K562 (cell line): ENCODE data around the gene REEP6. TPM values are rescaled to one million over a fixed set of nuclear protein-coding genes. Genes with fewer than 3 reads are reported as not detected.

Experiments used
- ATAC-seq: fragments of 200-7000 bp; cut with Tn5 transposase; 3 replicates; pipeline ENCODE4 v1.9.1; 2020; ENCODE audit warnings: moderate library complexity
- BruUV-seq: library from RNA; stranded (reverse); fragments of 400-500 nt; replicated peaks from 2 replicates; lab custom pipeline; 2021; lab: Mats Ljungman, UMichigan
- CTCF ChIA-PET: fragments of 300-600 bp; formaldehyde crosslinking; extraction: SDS; loops from one replicate; lab custom pipeline; 2021; ENCODE audit warnings: low intra/inter-chr PET ratio; lab: Yijun Ruan, JAX
- POLR2A ChIA-PET: fragments of 300-600, 350-650 bp; sonication (Branson Sonifier 250); formaldehyde crosslinking; extraction: SDS; loops from one replicate; lab custom pipeline; 2021; ENCODE audit warnings: antibody characterized with exemption, inconsistent platforms; lab: Yijun Ruan, JAX
- DNase-seq, 4 experiments: peaks; one replicate each; pipeline versions ENCODE4 v3.0.0 to v3.0.0-alpha.2; 2011 to 2018; ENCODE audit warnings: low spot score in 3 of 4, mixed read lengths in 3 of 4; ENCODE audit errors: extremely low read depth in 1 of 4
- FAIRE-seq: peaks from 2 replicates; lab custom pipeline; 2011; peaks lifted over from hg19 to GRCh38; lab: Jason Lieb, UNC
- H2AFZ ChIP-seq: 2 replicates; pipeline ENCODE4 v1.6.0; 2011; ENCODE audit warnings: low read depth, low read length, control low read depth, inconsistent platforms
- H3K27ac ChIP-seq: fragments of 200-600 bp; 3 replicates; pipeline ENCODE4 v1.8.0; 2011; ENCODE audit warnings: low read depth, mild to moderate bottlenecking, control low read depth, inconsistent platforms, low read length, moderate library complexity, mixed read lengths; ENCODE audit errors: extremely low read depth
- H3K27me3 ChIP-seq, 2 experiments: fragments of 300-600 bp in 1 of 2; 2 replicates in 1 of 2; 3 replicates in 1 of 2; pipeline versions ENCODE4 v1.6.0 to v1.8.0; 2011; ENCODE audit warnings: inconsistent platforms in 2 of 2, low read length in 2 of 2, mild to moderate bottlenecking in 1 of 2, mixed read lengths in 1 of 2, moderate library complexity in 1 of 2; ENCODE audit not compliant: control insufficient read depth in 2 of 2, insufficient read depth in 2 of 2
- H3K36me3 ChIP-seq: fragments of 300-600 bp; 3 replicates; pipeline ENCODE4 v1.8.0; 2011; ENCODE audit warnings: mild to moderate bottlenecking, low read length, inconsistent platforms; ENCODE audit not compliant: control insufficient read depth, insufficient read depth
- H3K4me1 ChIP-seq, 2 experiments: fragments of 200-600 bp in 1 of 2; replicated peaks in 1 of 2; 2 replicates in 1 of 2; 3 replicates in 1 of 2; pipeline versions ENCODE4 v1.5.1 to v1.8.0; 2011; ENCODE audit warnings: inconsistent platforms in 2 of 2, low read length in 2 of 2, mild to moderate bottlenecking in 1 of 2, mixed read lengths in 1 of 2, moderate library complexity in 1 of 2; ENCODE audit not compliant: control insufficient read depth in 2 of 2, insufficient read depth in 2 of 2
- H3K4me2 ChIP-seq: 2 replicates; pipeline ENCODE4 v1.6.1; 2011; ENCODE audit warnings: low read length, control low read depth, inconsistent platforms, mixed read lengths; ENCODE audit not compliant: insufficient read depth
- H3K4me3 ChIP-seq: fragments of 200-600 bp; sonication (generic), shearing (Covaris generic); 2 replicates; pipeline ENCODE4 v1.5.1; 2016; ENCODE audit warnings: control low read depth, inconsistent platforms
- H3K79me2 ChIP-seq: fragments of 200-600 bp; 3 replicates; pipeline ENCODE4 v1.8.0; 2011; ENCODE audit warnings: low read length, inconsistent platforms; ENCODE audit not compliant: control insufficient read depth, insufficient read depth
- H3K9ac ChIP-seq, 2 experiments: 2 replicates each; pipeline versions ENCODE4 v1.6.0 to v1.6.1; 2011; ENCODE audit warnings: low read depth in 2 of 2, low read length in 2 of 2, control low read depth in 1 of 2, inconsistent platforms in 1 of 2, mild to moderate bottlenecking in 1 of 2, mixed read lengths in 1 of 2; ENCODE audit not compliant: insufficient read depth in 1 of 2
- H3K9me1 ChIP-seq: one replicate; pipeline ENCODE4 v1.6.0; 2011; ENCODE audit warnings: inconsistent platforms, mild to moderate bottlenecking, low read length, moderate library complexity; ENCODE audit not compliant: control insufficient read depth, insufficient read depth
- H3K9me3 ChIP-seq: replicated peaks from 2 replicates; pipeline ENCODE4 v1.5.1; 2011; ENCODE audit warnings: low read depth, low read length, inconsistent platforms; ENCODE audit not compliant: control insufficient read depth, insufficient read depth
- H4K20me1 ChIP-seq: replicated peaks from 2 replicates; pipeline ENCODE4 v1.6.1; 2011; ENCODE audit warnings: low read length, inconsistent platforms, mixed read lengths; ENCODE audit not compliant: control insufficient read depth, insufficient read depth
- CBFB ChIP-seq: sonication (generic); formaldehyde crosslinking; IDR thresholded peaks from 2 replicates; pipeline ENCODE4 v1.4.0; 2020; ENCODE audit warnings: mild to moderate bottlenecking, missing genetic modification reagents
- CTCF ChIP-seq, 3 experiments: IDR thresholded peaks in 2 of 3; conservative IDR thresholded peaks in 1 of 3; 2 replicates each; pipeline ENCODE4 v1.5.1; 2011 to 2012; ENCODE audit warnings: low read length in 3 of 3, mild to moderate bottlenecking in 3 of 3, control low read depth in 2 of 3, improper control_type of control experiment in 1 of 3, inconsistent platforms in 1 of 3, low read depth in 1 of 3, mixed read lengths in 1 of 3, moderate library complexity in 1 of 3; ENCODE audit not compliant: insufficient read depth in 2 of 3
- E2F6 ChIP-seq, 2 experiments: IDR thresholded peaks; 2 replicates each; pipeline ENCODE4 v1.6.1; 2011; ENCODE audit warnings: borderline replicate concordance in 1 of 2, control low read depth in 1 of 2, low read depth in 1 of 2, low read length in 1 of 2, mild to moderate bottlenecking in 1 of 2, mixed read lengths in 1 of 2, moderate library complexity in 1 of 2; ENCODE audit not compliant: insufficient read depth in 1 of 2, insufficient read length in 1 of 2, poor library complexity in 1 of 2, severe bottlenecking in 1 of 2; ENCODE audit errors: extremely low read depth in 1 of 2
- HDAC1 ChIP-seq, 2 experiments: fragments of 450-650 bp; IDR thresholded peaks; 2 replicates each; pipeline ENCODE4 v1.6.1; 2016 to 2017; ENCODE audit warnings: inconsistent platforms in 1 of 2, mild to moderate bottlenecking in 1 of 2, moderate library complexity in 1 of 2
- HMGN3 ChIP-seq: IDR thresholded peaks from 2 replicates; pipeline ENCODE4 v1.6.1; 2011; ENCODE audit warnings: borderline replicate concordance, low read depth, mild to moderate bottlenecking, mixed read lengths, low read length; ENCODE audit not compliant: insufficient read length; ENCODE audit errors: extremely low read depth
- MAX ChIP-seq: sonication (generic); formaldehyde crosslinking; IDR thresholded peaks from 2 replicates; pipeline ENCODE4 v1.9.0; 2022; ENCODE audit warnings: mild to moderate bottlenecking, missing genetic modification reagents
- POLR2H ChIP-seq: IDR thresholded peaks from 2 replicates; pipeline ENCODE4 v1.6.1; 2016; ENCODE audit warnings: missing genetic modification characterization, low read depth, mild to moderate bottlenecking, control low read depth, missing compliant biosample characterization, moderate library complexity
- PTRF ChIP-seq: fragments of 450-650 bp; IDR thresholded peaks from 2 replicates; pipeline ENCODE4 v1.6.1; 2016; ENCODE audit warnings: mild to moderate bottlenecking, missing genetic modification characterization, missing compliant biosample characterization
- SP2 ChIP-seq: IDR thresholded peaks from 2 replicates; pipeline ENCODE4 v1.6.1; 2011; ENCODE audit warnings: mild to moderate bottlenecking, low read depth, low read length, moderate library complexity; ENCODE audit not compliant: poor library complexity, severe bottlenecking; ENCODE audit errors: extremely low read depth
- TARDBP ChIP-seq: fragments of 450-650 bp; IDR thresholded peaks from 2 replicates; pipeline ENCODE4 v1.6.1; 2016
- TBP ChIP-seq: optimal IDR thresholded peaks from 2 replicates; pipeline ENCODE3; 2011; ENCODE audit warnings: low read depth, low read length, improper control_type of control experiment
- TFAP4 ChIP-seq: sonication (generic); formaldehyde crosslinking; IDR thresholded peaks from 2 replicates; pipeline ENCODE4 v1.8.0; 2022; ENCODE audit warnings: missing genetic modification reagents, mild to moderate bottlenecking, moderate library complexity, borderline replicate concordance
- TGIF2 ChIP-seq: sonication (generic); formaldehyde crosslinking; IDR thresholded peaks from 2 replicates; pipeline ENCODE4 v1.8.1; 2022; ENCODE audit warnings: mild to moderate bottlenecking, missing genetic modification reagents, moderate library complexity
- XRCC3 ChIP-seq: fragments of 450-650 bp; IDR thresholded peaks from 2 replicates; pipeline ENCODE4 v1.6.1; 2017; ENCODE audit warnings: mild to moderate bottlenecking, moderate library complexity
- ZBTB7A ChIP-seq: IDR thresholded peaks from 2 replicates; pipeline ENCODE4 v1.6.1; 2011; ENCODE audit warnings: low read depth, mild to moderate bottlenecking, low read length, moderate library complexity, borderline replicate concordance; ENCODE audit not compliant: control insufficient read depth
- ZNF445 ChIP-seq: fragments of 250-450 bp; sonication (Bioruptor Pico); IDR thresholded peaks from 2 replicates; pipeline ENCODE4 v1.4.0; 2020; ENCODE audit warnings: low read depth, mild to moderate bottlenecking, moderate library complexity
- WGBS: fragments of 100-300 bp; shearing (Covaris generic); methylation state at CpG from one replicate; pipeline ENCODE4 v1.1.6; 2016; ENCODE audit warnings: low coverage, mixed read lengths; ENCODE audit not compliant: insufficient coverage; ENCODE audit errors: missing lambda C conversion rate; 5-methylcytosine and 5-hydroxymethylcytosine counted together
- in situ Hi-C: fragments of 300-500 bp; cut with MboI; formaldehyde crosslinking; loops from 4 replicates; pipeline ENCODE4 v1.15.0; 2018; ENCODE audit warnings: inconsistent platforms, mixed read lengths
- intact Hi-C: fragments of 100-400 bp; cut with micrococcal nuclease; formaldehyde crosslinking; loops from 2 replicates; pipeline ENCODE4 v1.14.2; 2022
- polyA plus RNA-seq, 8 experiments: library from polyadenylated mRNA; depleted of rRNA in 4 of 8; stranded (reverse) in 5 of 8; unstranded in 3 of 8; fragments of >200 nt; fragmentation: Nextera tagmentation in 2 of 8; fragmentation: Illumina TruSeq in 1 of 8; extraction: Ambion mirVana in 2 of 8; extraction: Trizol in 1 of 8; gene quantifications; 2 replicates each; pipeline versions ENCODE4 v1.2.1 to v1.2.3, GENCODE V29; 2011 to 2014; ENCODE audit warnings: inconsistent platforms in 1 of 8, missing spikeins in 1 of 8
- total RNA-seq, 7 experiments: library from RNA; depleted of rRNA in 6 of 7; stranded (reverse); fragments of >200 nt in 6 of 7; fragmentation: Illumina TruSeq in 2 of 7; extraction: Trizol in 2 of 7; gene quantifications; 2 replicates each; pipeline versions ENCODE4 v1.2.1 to v1.2.3, GENCODE V29; 2011 to 2021; ENCODE audit warnings: low replicate concordance in 1 of 7

REEP6 gene
- total and polyA plus RNA-seq, 9 of the 15 experiments (the other 6 are each of a cell fraction or from before 2014, with no cell fraction given) = 1.2 to 64.2 (median 12.7) TPM

GRCh38 chr19:1453525-1454364 lies 37.2 kb upstream of the REEP6 start:
- no peaks in the 10 kb centered on the region for H3K36me3 ChIP-seq
- FAIRE-seq (peak; percentile 70), DNase-seq (no peak), ATAC-seq (no peak)
- in situ Hi-C loops (no loop called here), intact Hi-C loops (no loop called here)
- H4K20me1 ChIP-seq = peaks cover 17% of the 10 kb centered on the region
- H2AFZ ChIP-seq = no peak overlapping the region
- H3K4me2 ChIP-seq = no peak overlapping the region
- H3K4me1 ChIP-seq = peaks cover 5 to 76% of the 10 kb centered on the region in 2 experiments; a peak in 4 of 5 replicates
- ChIA-PET CTCF (no interaction called here), POLR2A (interaction anchor here (0.6 to 3.1 kb wide), 7 partner anchors 9 to 185 kb away, joined by 3 to 10 read pairs (median 5); partner anchors contain the start of gene CIRBP)
- H3K9ac ChIP-seq = peak overlapping the region in 1 of 2 experiments; percentile 43; a peak in 2 of 4 replicates
- no TSS peak for BruUV-seq
- H3K79me2 ChIP-seq = no peaks in the 10 kb centered on the region
- H3K9me3 ChIP-seq = no peaks in the 10 kb centered on the region
- 22% methylated on average over 25 of the region's 33 CpGs for WGBS
- H3K27ac ChIP-seq = no peak overlapping the region
- H3K4me3 ChIP-seq = no peak overlapping the region
- peaks cover 7% of the 10 kb centered on the region for H3K9me1 ChIP-seq
- peaks cover 0 to 12% of the 10 kb centered on the region in 2 experiments; a peak in 1 of 5 replicates for H3K27me3 ChIP-seq
- TF ChIP-seq SP2 (no peak), ZNF445 (CRISPR knock-in tag) (no peak), HMGN3 (no peak), E2F6 (IDR thresholded peaks at IDR 0.05; ENCODE audit: borderline replicate concordance in 1 of 2, extremely low read depth in 1 of 2, insufficient read depth in 1 of 2, insufficient read length in 1 of 2, low read depth in 1 of 2, low read length in 1 of 2, poor library complexity in 1 of 2, severe bottlenecking in 1 of 2) (peak in 1 of 2 experiments; percentile 48), CBFB (CRISPR knock-in tag) (no peak), POLR2H (tag) (no peak), TBP (peak; percentile 13), PTRF (tag) (no peak), MAX (peak; percentile 32; the same call in 1 of the 2 replicates), CTCF (IDR thresholded peaks at IDR 0.05 in 2 of 3, conservative IDR thresholded peaks at IDR 0.05 in 1 of 3; ENCODE audit: insufficient read depth in 2 of 3, low read depth in 1 of 3, low read length in 3 of 3) (no peak; a peak in 1 of 6 replicates), TFAP4 (CRISPR knock-in tag) (peak; percentile 82), TARDBP (no peak), HDAC1 (IDR thresholded peaks at IDR 0.05) (no peak), XRCC3 (no peak), TGIF2 (no peak), ZBTB7A (peak; percentile 2; the same call in 1 of the 2 replicates)
